ENCODE data around the gene PTPRZ1.

DNA sequence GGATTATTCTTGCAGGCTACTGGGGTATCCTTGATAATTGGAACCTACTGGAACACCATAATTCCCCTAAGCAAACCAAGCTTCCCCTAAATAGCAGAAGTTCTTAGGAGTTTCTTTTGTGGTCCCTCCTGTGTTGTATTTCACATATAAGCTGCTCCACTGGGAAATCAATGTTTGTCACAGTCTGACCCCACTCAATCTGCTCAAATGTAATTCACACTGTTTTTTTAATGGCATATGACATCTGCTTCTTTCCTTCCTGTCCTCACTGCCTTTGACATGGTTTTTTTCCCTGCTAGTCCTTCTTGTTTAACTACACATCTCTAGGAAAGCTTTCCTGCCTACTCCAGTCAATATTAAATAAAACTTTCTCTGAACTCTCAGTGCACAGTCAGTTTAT is 1.8 kb upstream of the PTPRZ1 start:
- no peak for TF ChIP-seq GATA2 (IDR thresholded peaks at IDR 0.05; ENCODE audit: low read depth, low read length)
- no peak for TF ChIP-seq GATA3 (IDR thresholded peaks at IDR 0.05; ENCODE audit: low read depth, low read length)
